AG08396 (cell line): ENCODE measurements around the gene VAV1.
"Not testable (repeated sequence)": the region's sequence is repeated elsewhere in the genome, so short reads cannot be mapped to it uniquely, and the experiment has no call there.

Source experiments
- DNase-seq: peaks from one replicate; pipeline ENCODE4 v3.0.0; 2012; ENCODE audit warnings: low spot score, mixed read lengths

VAV1 gene

GRCh38 chr19:6819323-6819722, 46.8 kb downstream of the VAV1 start:
- DNase-seq, result no peak

GRCh38 chr19:6820237-6820636, 47.7 kb downstream of the VAV1 start:
- DNase-seq, result no peak

GRCh38 chr19:6821639-6822310, 49.3 kb downstream of the VAV1 start:
- DNase-seq, result no peak

- DNase-seq, result no peak
Observed at GRCh38 chr19:6822311-6822670, 49.8 kb downstream of the VAV1 start.

DNA sequence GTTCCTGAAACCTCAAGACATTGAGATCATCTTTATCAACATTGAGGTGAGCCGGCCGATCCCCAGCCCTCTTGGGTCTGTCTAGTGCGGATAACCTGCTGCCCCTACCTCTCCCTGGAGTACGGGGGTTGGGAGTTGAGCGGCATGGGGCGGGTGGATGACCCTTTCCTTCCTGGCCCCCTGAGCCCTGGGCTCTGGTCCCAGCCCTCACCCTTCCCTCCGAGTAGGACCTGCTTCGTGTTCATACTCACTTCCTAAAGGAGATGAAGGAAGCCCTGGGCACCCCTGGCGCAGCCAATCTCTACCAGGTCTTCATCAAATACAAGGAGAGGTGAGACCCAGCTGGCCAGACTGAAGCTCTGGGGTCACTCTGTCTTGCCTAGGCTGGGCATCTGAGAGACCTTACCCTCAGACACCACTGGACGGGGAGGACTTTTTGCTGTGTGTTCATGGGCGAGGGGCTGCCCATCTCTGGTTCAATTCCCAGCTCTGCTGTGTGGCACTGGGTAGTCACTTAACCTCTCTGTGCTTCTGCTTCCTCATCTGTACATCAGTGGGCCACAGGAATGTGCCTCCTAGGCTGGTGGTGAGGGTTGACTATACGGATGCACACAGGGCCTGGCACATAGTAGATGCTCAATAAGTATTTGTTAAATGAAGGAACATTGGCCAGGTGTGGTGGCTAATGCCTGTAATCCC, 52.7 kb downstream of the VAV1 start:
- DNase-seq, result no peak

DNA sequence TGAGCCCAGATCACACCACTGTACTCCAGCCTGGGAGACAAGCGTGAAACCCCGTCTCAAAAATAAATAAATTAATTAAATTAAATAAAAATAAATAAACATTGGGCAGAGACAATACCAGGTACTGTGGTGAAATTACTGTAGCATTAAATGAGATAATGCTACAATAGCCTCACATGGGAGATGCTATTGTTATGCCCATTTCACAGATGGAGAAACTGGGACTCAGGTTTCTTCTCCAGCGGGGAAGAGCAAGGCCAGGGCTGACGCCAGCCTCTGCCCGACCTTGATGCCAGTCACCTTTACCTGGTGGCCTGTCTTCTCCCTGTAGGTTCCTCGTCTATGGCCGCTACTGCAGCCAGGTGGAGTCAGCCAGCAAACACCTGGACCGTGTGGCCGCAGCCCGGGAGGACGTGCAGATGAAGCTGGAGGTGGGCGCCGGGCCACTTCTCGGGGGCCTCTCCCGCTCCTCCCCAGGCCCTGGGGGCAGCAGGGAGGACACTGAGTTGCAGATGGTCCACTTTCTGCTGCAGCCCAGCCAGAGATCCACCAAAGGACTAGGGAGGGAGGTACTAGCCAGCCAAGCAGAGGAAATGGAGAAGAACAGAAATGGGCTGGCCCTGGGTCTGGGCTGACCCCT, 53.9 kb downstream of the VAV1 start:
- DNase-seq, result no peak

DNA sequence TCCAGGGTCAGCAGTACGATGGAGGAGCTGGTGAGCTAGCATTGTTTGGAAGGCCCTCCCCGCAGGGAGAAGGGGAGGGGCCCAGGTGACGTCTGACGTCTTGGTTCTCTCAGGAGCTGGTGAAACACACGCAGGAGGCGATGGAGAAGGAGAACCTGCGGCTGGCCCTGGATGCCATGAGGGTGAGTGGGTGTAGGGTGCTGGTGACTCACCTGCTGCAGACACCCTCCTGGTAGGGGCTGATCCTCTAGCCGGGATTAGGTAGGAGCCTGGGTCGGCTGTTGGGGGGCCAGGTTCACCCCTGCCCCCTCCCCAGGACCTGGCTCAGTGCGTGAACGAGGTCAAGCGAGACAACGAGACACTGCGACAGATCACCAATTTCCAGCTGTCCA, 55.8 kb downstream of the VAV1 start:
- no peak for DNase-seq

DNA sequence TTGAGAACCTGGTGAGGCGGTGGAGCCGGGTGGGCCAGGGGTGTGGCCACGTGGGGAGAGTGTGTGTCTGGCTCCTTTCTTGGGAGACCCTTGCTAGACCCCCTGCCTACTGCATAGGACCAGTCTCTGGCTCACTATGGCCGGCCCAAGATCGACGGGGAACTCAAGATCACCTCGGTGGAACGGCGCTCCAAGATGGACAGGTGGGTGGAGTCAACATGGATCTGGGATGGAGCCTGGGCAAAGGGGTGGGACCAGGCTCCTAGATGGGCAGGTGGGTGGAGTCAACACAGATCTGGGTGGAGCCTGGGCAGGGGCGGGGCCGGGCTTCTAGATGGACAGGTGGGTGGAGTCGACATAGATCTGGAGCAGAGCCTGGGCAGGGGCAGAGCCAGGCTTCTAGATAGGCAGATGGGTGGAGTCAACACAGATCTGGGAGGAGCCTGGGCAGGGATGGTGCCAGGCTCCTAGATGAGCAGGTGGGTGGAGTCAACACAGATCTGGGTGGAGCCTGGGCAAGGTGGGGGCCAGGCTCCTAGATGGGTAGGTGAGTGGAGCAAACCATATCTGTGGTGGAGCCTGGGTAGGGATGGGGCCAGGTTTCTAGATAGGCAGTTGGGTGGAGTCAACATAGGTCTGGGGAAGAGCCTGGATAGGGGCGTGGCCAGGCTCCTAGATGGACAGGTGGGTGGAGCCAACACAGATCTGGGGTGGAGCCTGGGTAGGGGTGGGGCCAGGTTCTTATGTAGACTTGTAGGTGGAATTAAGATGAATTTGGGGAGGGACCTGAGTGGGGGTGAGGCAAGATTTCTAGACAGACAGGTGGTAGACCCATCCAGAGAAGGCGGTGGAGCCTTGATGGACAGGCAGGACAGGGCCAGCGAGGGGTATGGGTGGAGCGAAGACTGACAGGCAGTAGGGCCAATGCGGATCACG, 56.5 kb downstream of the VAV1 start:
- no peak for DNase-seq

DNA sequence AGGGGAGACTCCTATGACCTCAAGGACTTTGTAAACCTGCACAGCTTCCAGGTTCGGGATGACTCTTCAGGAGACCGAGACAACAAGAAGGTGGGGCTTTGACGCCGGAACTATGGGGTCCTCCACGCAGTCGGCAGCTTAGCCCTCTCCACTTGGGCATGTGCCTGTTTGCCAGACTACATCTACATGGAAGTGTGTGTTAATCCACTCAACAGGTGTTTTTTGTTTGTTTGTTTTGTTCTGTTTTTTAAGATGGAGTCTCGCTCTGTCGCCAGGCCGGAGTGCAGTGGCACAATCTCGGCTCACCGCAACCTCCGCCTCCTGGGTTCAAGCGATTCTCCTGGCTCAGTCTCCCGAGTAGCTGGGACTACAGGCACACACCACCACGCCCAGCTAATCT, 57.3 kb downstream of the VAV1 start:
- DNase-seq, result not testable (repeated sequence)

GRCh38 chr19:6831084-6831483, 58.6 kb downstream of the VAV1 start:
- DNase-seq, result not testable (repeated sequence)

DNA sequence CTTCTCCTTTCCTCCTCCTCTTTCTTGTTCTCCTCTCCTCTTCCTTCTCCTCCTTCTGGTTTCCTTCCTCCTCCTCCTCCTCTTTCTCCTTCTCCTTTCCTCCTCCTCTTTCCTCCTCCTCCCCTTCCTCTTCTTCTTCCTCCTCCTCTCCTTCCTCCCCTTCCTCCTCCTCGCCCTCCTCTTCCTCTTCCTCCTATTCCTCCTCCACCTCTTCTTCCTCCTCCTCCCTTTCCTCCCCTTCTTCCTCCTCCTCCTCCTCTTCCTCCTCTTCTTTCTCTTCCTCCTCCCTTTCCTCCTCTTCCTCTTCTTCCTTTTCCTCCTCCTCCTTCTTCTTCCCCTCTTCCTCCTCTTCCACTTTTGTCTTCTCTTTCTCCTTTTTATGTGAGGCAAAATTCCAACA, 59.9 kb downstream of the VAV1 start:
- DNase-seq, result no peak

DNA sequence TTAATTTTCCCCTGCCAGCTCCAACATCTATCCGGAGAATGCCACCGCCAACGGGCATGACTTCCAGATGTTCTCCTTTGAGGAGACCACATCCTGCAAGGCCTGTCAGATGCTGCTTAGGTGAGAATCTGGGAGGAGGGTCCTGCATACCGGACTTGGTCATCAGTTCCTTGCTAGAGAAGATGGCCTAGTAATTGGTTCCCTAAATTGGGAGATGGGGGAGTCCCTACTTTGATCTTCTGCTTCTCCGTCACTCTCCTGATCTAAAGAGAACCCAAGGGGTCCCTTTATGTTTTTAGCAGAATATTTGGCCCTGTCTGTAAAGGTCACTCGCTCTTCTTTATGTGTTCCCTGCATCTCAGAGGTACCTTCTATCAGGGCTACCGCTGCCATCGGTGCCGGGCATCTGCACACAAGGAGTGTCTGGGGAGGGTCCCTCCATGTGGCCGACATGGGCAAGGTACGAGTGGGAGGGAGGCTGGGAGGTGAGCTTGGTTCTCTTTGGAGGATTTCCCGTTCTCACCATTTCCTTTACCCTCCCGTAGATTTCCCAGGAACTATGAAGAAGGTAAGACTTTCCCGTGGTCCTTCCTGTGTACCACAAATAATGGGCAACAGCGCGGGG, 60.8 kb downstream of the VAV1 start:
- DNase-seq, result no peak

- DNase-seq, result no peak
Observed at GRCh38 chr19:6834433-6834832, 61.9 kb downstream of the VAV1 start.

- DNase-seq, result no peak
Observed at GRCh38 chr19:6835501-6835900, 63.0 kb downstream of the VAV1 start.

- DNase-seq, result no peak
Observed at GRCh38 chr19:6837525-6837924, 65.0 kb downstream of the VAV1 start.

DNA sequence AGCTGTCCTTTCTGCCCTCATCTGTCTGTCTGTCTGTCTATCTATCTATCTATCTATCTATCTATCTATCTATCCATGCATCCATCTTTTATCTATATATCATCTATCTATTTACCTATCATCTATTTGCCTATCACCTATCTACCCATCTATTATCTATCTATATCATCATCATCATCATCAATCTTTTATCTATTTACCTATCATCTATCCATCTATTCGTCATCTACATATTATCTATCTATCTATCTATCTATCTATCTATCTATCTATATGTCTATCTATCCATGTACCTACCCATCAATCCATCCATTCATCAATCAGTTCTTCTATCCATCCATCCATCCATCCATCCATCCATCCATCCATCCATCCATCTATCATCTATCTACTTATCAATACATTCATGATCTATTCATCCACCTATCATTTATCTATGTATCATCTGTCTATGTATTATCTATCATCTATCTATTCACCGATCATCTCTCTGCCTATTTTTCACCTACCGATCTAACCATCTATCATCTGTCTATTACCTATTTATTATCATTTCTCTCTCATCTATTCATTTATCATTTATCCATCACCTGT, 65.7 kb downstream of the VAV1 start:
- no peak for DNase-seq

DNA sequence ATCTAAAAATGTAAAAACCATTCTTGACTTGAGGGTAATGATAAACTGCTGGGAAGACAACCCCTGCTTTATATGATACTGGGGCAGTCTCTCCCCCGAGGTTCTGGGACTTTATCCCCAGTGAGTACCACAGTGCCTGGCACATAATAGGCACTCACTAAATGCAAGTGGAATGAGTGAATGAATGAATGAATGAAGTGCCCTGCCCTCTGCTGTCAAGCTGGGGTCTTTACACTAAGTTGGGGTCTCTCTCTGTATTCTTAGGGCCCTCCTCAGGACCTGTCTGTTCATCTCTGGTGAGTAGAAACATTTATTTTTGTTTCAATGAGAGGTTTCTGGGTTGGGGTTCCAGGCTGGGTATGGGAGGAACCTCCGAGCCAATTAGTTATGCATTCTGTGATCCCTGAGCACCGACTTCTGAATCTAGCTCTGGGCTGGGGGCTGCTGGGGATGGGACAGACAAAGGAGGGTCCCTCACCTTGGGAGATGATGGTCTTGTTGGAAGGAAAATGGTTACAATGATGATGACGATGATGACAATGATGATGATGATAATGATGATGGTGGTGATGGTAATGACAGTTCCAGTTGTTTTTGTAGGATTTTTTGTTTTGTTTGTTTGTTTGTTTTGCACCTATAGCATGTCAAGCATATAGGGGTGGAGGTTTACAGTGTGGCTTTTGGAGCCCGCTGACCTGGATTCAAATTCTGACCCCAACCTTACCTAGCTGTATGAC, 70.5 kb downstream of the VAV1 start:
- DNase-seq, result no peak

- DNase-seq, result no peak
Observed at GRCh38 chr19:6847828-6848200, 75.3 kb downstream of the VAV1 start.

DNA sequence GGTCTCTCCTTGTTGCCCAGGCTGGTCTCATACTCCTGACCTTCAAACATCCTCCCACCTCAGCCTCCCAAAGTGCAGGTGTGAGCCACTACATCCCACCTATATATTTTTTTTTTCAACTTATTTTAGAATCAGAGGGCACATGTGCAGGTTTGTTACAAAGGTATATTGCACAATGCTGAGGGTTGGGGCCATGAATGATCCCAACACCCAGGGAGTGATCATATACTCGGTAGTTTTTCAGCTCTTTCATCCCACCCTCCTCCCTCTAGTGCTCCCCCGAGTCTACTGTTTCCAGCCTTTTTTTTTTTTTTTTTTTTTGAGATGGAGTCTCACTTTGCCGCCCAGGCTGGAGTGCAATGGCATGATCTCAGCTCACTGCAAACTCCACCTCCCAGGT, 76.5 kb downstream of the VAV1 start:
- DNase-seq, result no peak

DNA sequence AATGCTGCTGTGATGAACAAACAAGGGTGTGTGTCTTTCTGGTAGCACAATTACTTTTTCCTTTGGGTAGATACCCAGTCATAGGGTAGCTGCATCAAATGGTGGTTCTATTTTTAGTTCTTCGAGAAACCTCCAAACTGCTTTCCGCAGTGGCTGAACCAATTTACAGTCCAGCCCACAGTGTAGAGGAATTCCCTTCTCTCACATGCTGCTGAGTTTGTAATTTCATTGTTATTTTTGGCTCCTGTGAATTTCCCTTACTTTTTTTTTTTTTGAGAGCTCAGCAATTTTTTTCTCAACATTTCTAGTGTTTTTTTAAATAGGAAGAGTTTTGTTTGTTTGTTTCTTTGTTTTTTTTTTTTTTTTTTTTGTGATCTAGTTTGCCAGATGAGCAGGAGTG, 77.4 kb downstream of the VAV1 start:
- DNase-seq, result no peak

DNA sequence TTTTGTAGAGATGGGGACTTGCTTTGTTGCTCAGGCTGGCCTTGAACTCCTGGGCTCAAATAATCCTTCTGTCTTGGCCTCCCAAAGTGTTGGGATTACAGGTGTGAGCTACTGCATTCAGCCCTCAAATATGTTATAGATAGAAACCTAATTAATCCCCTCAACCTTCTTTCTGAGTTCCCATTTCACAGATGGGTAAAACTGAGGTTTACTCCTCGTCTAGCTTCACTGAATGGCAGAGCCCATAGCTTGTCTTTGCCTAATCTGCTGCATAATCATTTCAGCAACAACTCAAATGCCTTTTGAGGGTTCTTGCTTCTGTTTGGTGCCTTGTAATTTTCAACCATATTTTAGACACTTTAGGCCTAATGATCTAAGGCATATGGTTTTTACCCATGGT, 78.9 kb downstream of the VAV1 start:
- no peak for DNase-seq
